Upper lobe of left lung (tissue), 4 donors: Measurements from ENCODE around the gene PTPRC.

ENCODE experiments used
- POLR2A ChIP-seq, 4 donors: fragments of 450-650 bp; IDR thresholded peaks; one replicate each; pipeline ENCODE4 v1.5.1; 2016 to 2017; ENCODE audit warnings: antibody characterized with exemption in 4 of 4, mild to moderate bottlenecking in 2 of 4
- TF ChIP-seq, protein P1 (sequence below), 6 experiments: fragments of 450-650 bp in 4 of 6; fragments of 200-600 bp in 2 of 6; sonication (generic) in 2 of 6; IDR thresholded peaks; one replicate each; pipeline ENCODE4 v1.5.1; 2016 to 2019; ENCODE audit warnings: antibody characterized with exemption in 6 of 6

DNA sequence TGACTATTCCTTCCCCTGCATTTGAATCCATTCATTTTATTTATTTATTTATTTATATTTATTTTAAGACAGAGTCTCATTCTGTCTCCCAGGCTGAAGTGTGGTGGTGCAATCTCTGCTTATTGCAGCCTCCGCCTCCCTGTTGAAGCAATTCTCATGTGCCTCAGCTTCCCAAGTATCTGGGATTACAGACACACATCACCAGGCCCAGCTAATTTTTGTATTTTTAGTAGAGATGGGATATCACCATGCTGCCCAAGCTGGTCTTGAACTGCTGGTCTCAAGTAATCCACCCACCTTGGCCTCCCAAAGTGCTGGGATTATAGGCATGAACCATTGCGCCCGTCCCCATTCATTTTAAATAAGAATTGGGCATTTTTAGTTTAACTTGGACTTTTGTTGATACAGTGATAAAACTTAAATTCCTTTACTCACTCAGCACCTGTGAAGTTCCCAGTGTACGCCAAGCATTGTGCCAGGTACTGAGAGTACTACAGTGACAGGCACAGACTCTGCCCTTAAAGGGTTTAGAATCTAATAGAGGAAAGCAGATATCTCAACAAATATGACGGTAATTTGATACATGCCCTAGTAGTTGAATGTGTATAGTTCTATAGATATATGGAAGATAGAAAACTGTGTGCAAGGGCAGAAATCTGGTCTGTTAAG, 90.5 kb downstream of the PTPRC start:
- TF ChIP-seq POLR2A (IDR thresholded peaks at IDR 0.05): no peak
- TF ChIP-seq, protein P1, sequence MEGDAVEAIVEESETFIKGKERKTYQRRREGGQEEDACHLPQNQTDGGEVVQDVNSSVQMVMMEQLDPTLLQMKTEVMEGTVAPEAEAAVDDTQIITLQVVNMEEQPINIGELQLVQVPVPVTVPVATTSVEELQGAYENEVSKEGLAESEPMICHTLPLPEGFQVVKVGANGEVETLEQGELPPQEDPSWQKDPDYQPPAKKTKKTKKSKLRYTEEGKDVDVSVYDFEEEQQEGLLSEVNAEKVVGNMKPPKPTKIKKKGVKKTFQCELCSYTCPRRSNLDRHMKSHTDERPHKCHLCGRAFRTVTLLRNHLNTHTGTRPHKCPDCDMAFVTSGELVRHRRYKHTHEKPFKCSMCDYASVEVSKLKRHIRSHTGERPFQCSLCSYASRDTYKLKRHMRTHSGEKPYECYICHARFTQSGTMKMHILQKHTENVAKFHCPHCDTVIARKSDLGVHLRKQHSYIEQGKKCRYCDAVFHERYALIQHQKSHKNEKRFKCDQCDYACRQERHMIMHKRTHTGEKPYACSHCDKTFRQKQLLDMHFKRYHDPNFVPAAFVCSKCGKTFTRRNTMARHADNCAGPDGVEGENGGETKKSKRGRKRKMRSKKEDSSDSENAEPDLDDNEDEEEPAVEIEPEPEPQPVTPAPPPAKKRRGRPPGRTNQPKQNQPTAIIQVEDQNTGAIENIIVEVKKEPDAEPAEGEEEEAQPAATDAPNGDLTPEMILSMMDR (IDR thresholded peaks at IDR 0.05): no peak
